ENCODE measurements around the gene PHB1.
A peak's percentile ranks its signal among the peaks of the same experiment; 100 is the strongest.

The PHB1 gene

DNA sequence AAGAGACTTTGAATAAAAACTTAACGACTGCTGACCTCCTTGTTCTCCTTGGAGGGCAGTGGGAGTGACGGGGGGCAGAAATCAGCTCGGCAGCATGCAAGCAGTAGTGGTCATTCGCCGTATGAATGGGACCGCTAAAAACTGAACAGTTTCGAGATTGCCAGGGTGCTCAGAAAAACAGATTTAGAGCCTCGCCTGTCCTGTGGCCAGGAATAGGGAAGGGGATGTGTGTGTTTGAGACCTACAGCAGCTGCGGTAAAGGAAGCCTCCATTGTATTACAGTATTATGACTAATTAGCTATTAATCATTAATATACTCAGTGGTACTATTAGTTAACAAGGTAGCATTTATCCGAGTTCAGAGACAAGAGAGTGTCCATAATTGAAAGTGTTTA, 52.0 kb downstream of the PHB1 start:
- peak overlapping the region; percentile 87 for H3K27ac Mint-ChIP-seq
- no peaks in the 10 kb centered on the region for H3K27me3 Mint-ChIP-seq
- H3K9me3 Mint-ChIP-seq (ENCODE audit: low read depth) = no peaks in the 10 kb centered on the region
- H3K4me3 Mint-ChIP-seq = peak overlapping the region; percentile 90
- peaks cover 2% of the 10 kb centered on the region for H3K36me3 Mint-ChIP-seq
- H3K4me1 Mint-ChIP-seq (ENCODE audit: low read depth) = peaks cover 45% of the 10 kb centered on the region

DNA sequence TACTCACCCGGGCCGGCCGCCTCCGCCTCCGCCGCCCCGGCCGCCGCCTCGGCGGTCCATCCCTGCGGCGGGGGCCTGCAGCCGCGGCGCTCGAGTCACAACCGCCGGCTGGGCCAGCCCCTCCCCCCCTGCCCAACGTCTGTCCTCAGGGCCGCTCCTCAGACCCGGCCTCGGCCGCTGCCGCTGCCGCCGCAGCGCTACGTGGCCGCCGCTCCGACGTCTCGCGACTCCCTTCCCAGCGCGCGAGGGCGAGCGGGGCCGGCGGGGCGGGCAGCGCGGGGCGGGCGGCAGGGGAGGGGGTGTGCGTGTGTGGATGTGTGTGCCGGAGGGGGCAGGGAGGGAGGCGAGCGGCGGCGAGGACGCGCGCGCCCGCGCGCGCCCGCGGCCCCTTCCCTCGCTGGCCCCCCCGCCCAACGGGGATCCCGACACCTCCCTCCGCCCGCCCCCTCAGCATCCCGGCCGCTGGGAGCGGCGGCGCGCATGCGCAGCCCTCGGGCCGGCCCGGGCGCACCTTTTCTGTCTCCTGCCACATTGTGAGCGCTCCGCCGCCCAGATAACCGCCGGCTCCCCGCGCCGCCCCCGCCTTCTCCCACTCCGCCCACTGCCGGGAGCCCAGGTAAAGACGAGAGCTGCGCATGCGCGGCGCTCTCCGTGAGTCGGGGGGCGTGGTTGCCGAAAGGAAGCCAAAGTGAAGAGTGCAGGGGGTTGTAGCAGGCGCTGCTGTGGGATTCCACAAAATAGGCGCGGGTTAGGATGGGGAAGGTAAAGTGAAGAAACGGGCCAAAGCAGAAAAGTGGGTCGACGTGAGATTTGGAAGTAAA, 52.6 kb downstream of the PHB1 start, which contains the start of gene ZNF652:
Gene ZNF652 (minus strand): TSS at position 349 of the 821 bp plus-strand sequence. CDS start 44,525 bp downstream, outside the sequence.
- no peaks in the 10 kb centered on the region for H3K9me3 Mint-ChIP-seq (ENCODE audit: low read depth)
- peak within 1 kb of the TSS; percentile 93 for H3K4me3 Mint-ChIP-seq

DNA sequence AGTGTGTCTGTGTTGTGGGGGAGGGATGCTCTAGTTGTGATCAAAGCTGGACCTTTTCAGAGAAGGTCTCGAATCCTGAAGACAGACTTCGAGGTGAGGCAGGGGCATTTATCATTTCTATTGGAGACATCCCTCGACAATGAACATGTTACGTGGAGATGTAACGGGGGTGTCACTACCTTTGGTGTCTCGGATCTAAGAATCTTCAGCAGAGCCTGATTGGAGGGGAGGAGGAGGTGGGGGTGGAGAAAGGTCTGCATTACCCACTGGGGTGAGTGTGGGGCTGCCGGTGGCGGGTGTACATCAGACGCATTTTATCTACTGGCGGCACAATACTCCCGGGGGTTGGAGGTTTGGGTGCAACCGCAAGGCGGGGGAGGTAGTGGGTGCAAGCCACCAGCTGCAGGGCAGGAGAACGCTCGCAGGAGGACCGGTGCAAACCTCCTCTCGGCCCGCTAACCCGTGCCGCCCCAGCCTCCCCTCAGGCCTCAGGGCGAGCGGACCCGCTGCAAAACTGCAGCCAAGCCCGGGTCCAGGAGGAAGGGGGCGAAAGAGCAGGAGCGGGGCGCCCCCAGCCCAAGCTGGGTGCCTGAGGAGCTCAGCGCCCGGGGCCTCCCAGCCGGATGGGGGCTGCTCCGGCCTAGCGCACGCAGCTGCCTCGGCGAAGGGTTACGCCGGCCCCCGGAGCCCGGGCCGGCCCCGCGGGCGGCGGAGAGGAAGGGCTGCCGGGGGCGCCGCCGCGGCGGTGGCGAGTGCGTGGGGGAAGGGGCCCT, 53.4 kb downstream of the PHB1 start:
- H3K27me3 Mint-ChIP-seq = no peaks in the 10 kb centered on the region

More for the DNA sequence above, 52.6 kb downstream of the PHB1 start, which contains the start of gene ZNF652:
- Mint-ChIP-seq H3K4me1 (ENCODE audit: low read depth) (peaks cover 50% of the 10 kb centered on the region), H3K27ac (peak within 1 kb of the TSS; percentile 93), H3K27me3 (no peaks in the 10 kb centered on the region), H3K36me3 (peaks cover 2% of the 10 kb centered on the region)

DNA sequence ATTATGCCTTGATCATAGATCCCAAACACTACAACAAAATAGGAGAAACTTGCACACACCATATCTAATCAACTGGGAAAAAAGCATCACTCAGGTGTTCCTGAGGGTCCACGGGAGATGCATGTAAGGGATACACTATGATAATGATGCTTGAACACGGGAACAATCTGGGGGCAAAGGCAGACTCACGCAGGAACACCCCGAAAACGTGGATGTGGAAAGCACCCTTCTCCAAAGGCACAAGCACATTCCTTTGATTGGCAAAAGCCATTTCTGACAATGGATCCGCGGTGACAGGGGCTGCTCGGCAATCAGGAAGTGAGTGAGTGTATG, 53.9 kb downstream of the PHB1 start:
- H3K36me3 Mint-ChIP-seq = peaks cover 2% of the 10 kb centered on the region
- H3K4me1 Mint-ChIP-seq (ENCODE audit: low read depth) = peaks cover 53% of the 10 kb centered on the region
- peak overlapping the region; percentile 93 for H3K4me3 Mint-ChIP-seq
- H3K27me3 Mint-ChIP-seq = no peaks in the 10 kb centered on the region
- no peaks in the 10 kb centered on the region for H3K9me3 Mint-ChIP-seq (ENCODE audit: low read depth)
- H3K27ac Mint-ChIP-seq = peak overlapping the region; percentile 93

More for the DNA sequence above, 53.4 kb downstream of the PHB1 start:
- H3K4me3 Mint-ChIP-seq = peak overlapping the region; percentile 93
- peak overlapping the region; percentile 93 for H3K27ac Mint-ChIP-seq
- peaks cover 54% of the 10 kb centered on the region for H3K4me1 Mint-ChIP-seq (ENCODE audit: low read depth)
- no peaks in the 10 kb centered on the region for H3K9me3 Mint-ChIP-seq (ENCODE audit: low read depth)
- H3K36me3 Mint-ChIP-seq = peaks cover 2% of the 10 kb centered on the region

DNA sequence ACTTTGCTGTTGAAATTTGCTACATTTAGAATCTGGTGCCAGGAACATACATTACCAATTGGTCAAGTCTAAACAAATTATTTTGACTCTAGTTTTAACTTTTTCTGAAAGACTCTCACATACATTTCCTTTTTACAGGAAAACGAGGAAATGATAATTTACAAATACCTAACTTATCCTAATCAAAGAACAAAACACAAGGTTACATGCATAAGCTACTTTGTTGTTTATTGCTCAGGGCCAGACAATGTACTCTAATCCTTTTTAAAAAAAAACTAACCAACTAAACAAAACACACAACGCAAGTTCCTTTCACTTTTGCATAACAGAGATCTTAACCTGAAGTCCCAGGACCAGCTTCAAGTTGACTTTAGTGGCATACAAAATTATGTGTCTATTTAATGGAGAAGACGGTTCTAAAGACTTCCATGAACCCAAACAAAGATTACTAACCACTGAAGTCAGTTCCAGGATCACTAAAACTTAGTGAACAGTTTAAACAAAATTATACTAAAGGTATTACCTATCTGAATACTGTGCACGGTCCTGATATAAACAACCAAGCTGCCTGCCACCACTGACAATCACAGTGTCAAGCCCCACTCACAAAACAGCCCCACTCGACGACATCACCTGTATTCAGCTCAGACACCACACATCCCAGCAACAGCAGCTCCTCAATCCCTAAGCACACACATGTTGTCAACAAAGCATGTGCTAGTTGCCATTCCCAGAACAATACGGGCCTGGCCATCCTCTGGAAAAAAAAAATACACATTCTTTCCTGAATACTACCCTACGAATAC, 54.5 kb downstream of the PHB1 start:
- Mint-ChIP-seq H3K27me3 (no peaks in the 10 kb centered on the region), H3K36me3 (no peaks in the 10 kb centered on the region), H3K9me3 (ENCODE audit: low read depth) (no peaks in the 10 kb centered on the region), H3K4me3 (peak overlapping the region; percentile 93), H3K4me1 (ENCODE audit: low read depth) (peaks cover 50% of the 10 kb centered on the region), H3K27ac (peak overlapping the region; percentile 93)

DNA sequence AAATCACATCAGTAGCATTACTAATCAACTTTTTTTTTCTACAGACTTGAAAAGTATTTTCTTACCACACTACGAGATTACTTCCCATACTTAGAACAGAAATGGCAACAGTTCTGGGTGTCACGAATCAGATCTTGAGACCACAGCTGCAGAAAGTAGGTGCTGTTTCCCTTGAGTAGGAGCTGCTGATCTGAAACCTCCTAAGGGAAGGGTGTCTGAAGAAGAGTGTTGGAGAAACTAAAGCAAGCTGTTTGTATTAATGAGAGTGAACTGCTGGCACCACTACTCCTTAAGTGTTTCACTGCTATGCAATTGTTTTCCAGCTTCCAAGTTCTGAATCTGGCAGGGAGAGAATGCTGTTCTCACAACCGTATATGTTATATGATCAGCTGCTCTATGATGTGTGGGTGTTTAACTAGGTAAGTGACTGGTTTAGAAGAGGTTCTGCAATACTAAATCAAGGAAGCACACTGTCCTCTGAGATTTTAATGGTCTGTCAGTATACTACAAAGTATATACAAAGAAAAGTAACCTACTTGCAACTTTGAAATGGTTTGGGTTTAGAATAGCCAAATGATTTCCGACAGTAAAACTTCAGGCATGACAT, 55.9 kb downstream of the PHB1 start:
- Mint-ChIP-seq H3K4me3 (peak overlapping the region; percentile 93), H3K27me3 (no peaks in the 10 kb centered on the region), H3K27ac (peak overlapping the region; percentile 77), H3K9me3 (ENCODE audit: low read depth) (no peaks in the 10 kb centered on the region), H3K36me3 (no peaks in the 10 kb centered on the region), H3K4me1 (ENCODE audit: low read depth) (peaks cover 54% of the 10 kb centered on the region)

DNA sequence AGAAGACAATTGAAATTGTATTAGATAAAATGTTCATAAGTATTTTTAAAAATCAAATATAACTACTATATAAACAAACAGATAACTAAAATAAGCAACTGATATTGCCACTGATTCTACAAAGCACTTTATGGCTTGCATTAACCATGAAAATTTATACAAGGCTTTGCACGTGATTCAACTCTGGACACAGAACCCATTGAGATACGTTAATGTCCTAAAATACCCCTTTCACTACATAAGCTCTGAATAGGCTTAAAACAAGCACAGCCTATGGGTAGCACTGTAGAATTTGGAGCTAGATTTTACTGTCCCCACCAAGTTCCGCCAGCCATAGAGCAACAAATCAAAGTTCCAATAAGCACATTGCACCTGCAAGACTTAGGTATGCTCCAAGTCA, 57.2 kb downstream of the PHB1 start:
- no peaks in the 10 kb centered on the region for H3K9me3 Mint-ChIP-seq (ENCODE audit: low read depth)
- H3K4me1 Mint-ChIP-seq (ENCODE audit: low read depth) = peaks cover 60% of the 10 kb centered on the region

DNA sequence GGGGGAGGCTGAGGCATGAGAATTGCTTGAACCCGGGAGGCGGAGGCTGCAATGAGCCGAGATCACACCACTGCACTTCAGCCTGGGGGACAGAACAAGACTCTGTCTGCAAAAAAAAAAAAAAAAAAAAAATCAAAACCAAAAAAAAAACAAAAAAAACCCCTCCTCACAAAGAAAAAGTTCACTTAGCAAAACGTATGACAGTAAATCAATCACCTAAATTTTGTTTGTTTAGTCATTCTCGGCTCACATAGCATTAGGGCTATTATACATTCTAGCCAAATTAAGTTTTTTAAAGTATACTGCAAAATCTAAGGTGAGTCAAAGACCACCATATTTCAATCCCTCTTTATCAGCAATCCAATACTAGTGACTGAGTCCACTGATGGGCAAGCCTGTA, 58.4 kb downstream of the PHB1 start:
- Mint-ChIP-seq H3K27me3 (no peaks in the 10 kb centered on the region), H3K4me3 (no peak overlapping the region), H3K9me3 (ENCODE audit: low read depth) (no peaks in the 10 kb centered on the region)

More for the DNA sequence above, 57.2 kb downstream of the PHB1 start:
- Mint-ChIP-seq H3K27me3 (no peaks in the 10 kb centered on the region), H3K27ac (peak overlapping the region; percentile 77), H3K4me3 (no peak overlapping the region), H3K36me3 (no peaks in the 10 kb centered on the region)

More for the DNA sequence above, 58.4 kb downstream of the PHB1 start:
- no peaks in the 10 kb centered on the region for H3K36me3 Mint-ChIP-seq
- no peak overlapping the region for H3K27ac Mint-ChIP-seq
- H3K4me1 Mint-ChIP-seq (ENCODE audit: low read depth) = peaks cover 59% of the 10 kb centered on the region

Data from activated naive CD8-positive, alpha-beta T cell (primary cell).